T-helper 1 cell treated with Interleukin-12 subunit alpha and Interleukin-12 subunit beta and Interleukin-4 antibody, amounts not matched to agents 30 μg/mL and 1 μg/mL, for 36 hours (primary cell): ENCODE data around the gene SLC10A3.

Experiments used
- H3K27ac Mint-ChIP-seq: one replicate; pipeline ENCODE4 v1.8.0; 2021; ENCODE audit warnings: mild to moderate bottlenecking, mixed read lengths
- H3K27me3 Mint-ChIP-seq: one replicate; pipeline ENCODE4 v1.8.0; 2021; ENCODE audit warnings: low read depth, mixed read lengths
- H3K36me3 Mint-ChIP-seq: one replicate; pipeline ENCODE4 v1.8.0; 2021; ENCODE audit warnings: low read depth, mixed read lengths
- H3K4me1 Mint-ChIP-seq: one replicate; pipeline ENCODE4 v1.8.0; 2021; ENCODE audit warnings: low read depth, mixed read lengths
- H3K4me3 Mint-ChIP-seq: one replicate; pipeline ENCODE4 v1.8.0; 2021; ENCODE audit warnings: mild to moderate bottlenecking, moderate library complexity, mixed read lengths
- H3K9me3 Mint-ChIP-seq: one replicate; pipeline ENCODE4 v1.8.0; 2021; ENCODE audit warnings: mixed read lengths

Gene SLC10A3

DNA sequence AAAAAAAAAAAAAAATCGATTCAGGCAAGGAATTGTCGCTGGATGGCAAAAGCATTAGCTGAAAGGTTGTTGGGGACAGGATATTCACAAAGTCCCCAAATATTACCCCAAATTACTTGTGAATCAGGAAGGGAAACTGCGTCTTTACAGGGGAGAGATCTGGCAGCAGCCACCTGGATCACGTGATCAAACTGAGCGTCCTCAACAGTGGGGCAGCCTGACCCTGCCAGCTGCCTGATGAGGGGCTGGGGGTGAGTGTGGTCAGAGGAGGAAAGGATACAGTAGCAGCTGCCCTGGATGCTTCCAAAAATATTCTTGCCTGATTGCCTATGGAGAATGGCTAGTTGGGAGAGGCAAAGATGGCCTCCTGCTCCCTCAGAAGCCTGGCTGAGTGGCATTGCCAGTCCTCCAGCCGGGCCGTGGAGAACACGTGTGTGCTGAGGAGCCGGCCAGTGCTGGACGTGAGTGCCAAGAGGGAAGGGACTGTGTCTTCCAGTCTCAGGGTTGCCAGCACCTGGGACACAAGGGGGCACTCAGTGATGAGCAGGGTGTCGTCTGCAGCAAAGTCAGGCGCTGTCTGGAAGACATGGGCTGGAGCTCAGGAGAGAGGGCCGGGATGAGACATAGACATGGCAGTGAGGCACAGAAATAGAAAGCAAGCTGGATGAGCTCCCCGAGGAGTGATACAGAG lies 8.4 kb downstream of the SLC10A3 start:
- Mint-ChIP-seq H3K27me3 (no peaks in the 10 kb centered on the region), H3K9me3 (no peaks in the 10 kb centered on the region), H3K4me3 (no peak overlapping the region), H3K4me1 (peaks cover 9% of the 10 kb centered on the region), H3K36me3 (peaks cover 8% of the 10 kb centered on the region), H3K27ac (no peak overlapping the region)

DNA sequence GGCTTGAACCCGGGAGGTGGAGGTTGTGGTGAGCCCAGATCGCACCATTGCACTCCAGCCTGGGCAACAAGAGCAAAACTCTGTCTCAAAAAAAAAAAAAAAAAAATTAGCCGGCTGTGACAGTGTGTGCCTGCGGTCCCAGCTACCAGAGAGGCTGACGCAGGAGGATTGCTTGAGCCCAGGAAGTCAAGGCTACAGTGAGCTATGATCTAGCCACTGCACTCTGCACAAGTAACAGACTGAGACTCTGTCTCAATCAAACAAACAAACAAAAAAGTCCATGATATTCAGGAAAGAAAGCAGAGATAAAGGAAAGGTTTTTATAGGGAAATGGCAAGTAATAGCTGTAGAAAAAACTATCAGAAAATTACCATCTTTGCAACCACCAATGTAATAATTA lies 9.2 kb downstream of the SLC10A3 start:
- H3K27me3 Mint-ChIP-seq: no peaks in the 10 kb centered on the region
- peaks cover 8% of the 10 kb centered on the region for H3K36me3 Mint-ChIP-seq
- peaks cover 11% of the 10 kb centered on the region for H3K4me1 Mint-ChIP-seq
- H3K9me3 Mint-ChIP-seq: no peaks in the 10 kb centered on the region
- H3K27ac Mint-ChIP-seq: no peak overlapping the region
- H3K4me3 Mint-ChIP-seq: no peak overlapping the region

DNA sequence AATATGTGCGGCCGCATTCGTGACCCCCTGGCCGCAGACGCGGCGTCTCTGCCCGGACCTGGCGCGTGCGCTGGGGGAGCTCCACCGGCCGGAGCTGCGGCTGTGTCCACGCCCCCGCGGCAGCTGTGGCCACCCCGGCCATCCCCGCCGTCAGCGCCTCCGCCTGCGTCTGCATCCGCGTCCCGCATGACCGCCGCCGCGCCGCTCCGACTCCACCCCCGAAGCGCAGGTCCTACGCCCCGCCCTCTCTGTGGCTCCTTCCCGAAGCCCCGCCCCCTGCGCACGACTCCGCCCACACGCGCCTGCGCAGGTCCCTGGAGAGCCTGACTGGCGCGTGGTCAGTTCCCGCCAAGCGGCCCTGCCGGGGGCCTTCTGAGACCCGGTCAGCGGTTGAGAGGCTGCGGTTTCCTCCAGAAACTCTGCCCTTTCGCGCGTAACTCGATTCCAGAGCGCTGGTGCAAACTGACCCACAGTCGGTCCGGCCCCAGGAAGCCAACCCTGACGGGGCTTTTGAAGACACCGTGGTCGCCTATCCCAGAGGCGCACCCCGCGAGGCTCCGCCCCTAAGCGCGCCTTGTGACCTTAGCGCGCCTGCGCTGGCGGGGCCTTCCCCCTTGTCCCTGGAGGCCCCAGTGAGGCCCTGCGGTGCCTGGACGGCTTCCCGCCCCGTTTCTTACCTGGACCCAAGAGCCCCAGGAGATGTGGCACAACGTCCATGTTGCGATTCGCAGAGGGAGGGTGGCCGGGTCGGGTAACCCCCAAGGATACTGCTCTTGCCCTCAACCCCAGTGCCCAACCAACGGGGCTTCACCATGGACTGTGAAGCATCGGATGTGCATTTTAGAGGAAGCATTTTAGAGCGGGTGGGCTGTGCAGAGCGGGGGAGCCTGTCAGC lies 11.5 kb downstream of the SLC10A3 start, which contains the start of gene LAGE3:
TSS of gene LAGE3 (minus strand) at position 554 of the 895 bp plus-strand sequence. CDS start at position 188, 366 bp downstream.
- peak within 1 kb of the TSS; percentile 86 for H3K4me3 Mint-ChIP-seq
- H3K36me3 Mint-ChIP-seq: peaks cover 6% of the 10 kb centered on the region
- peak within 1 kb of the TSS; percentile 83 for H3K27ac Mint-ChIP-seq
- H3K9me3 Mint-ChIP-seq: no peaks in the 10 kb centered on the region
- H3K4me1 Mint-ChIP-seq: peaks cover 15% of the 10 kb centered on the region
- H3K27me3 Mint-ChIP-seq: no peaks in the 10 kb centered on the region

DNA sequence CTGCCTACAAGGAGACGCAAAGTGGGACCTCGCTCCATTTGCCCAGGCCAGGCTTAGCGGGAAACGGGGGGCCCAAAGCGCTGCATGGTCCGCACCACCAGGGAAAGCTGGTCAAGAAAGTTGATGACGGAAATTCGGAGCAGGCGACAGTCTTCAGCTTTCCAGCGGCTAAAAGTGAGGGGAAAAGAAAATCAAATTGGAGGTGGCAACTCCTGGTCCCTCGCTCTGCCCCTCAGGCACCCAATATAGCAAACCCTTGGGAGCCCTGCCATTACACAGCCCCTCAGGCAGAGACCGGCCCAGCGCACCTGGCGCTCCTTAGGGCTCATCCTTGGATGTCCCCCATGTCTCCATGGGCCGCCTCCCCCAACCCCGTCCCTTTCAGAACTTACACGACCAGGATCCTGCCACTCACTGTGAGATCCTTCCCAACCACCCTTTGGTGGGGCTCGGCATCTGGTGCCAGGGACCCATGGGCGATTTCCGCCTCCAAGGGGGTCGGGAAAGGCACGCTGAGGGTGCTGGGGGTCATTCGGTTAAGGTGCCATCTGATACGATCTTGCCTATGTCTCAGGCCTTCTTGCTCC lies 12.4 kb downstream of the SLC10A3 start:
- Mint-ChIP-seq H3K27me3 (no peaks in the 10 kb centered on the region), H3K27ac (peak overlapping the region; percentile 81), H3K9me3 (no peaks in the 10 kb centered on the region), H3K4me1 (peaks cover 12% of the 10 kb centered on the region), H3K4me3 (peak overlapping the region; percentile 86), H3K36me3 (peaks cover 2% of the 10 kb centered on the region)

DNA sequence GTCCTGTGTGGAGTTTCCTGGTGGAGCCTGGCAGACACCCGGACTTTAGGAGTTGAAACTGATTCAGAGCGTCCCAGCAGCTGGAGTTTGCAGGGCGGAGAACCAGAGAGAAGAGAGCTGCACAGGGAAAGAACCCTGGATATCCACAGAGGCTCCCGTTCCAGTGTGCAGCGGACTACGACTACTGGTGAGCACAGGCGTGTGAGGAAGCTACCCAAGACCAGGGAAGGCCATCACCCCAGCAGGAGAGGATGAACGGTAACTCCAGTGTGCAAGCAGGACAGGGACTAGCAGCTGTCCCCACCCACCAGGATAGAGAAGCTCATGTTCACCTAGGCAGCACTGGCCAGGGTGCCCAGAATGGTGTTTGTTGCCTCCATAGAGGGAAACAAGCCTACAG lies 13.6 kb downstream of the SLC10A3 start:
- peaks cover 12% of the 10 kb centered on the region for H3K4me1 Mint-ChIP-seq
- no peak overlapping the region for H3K4me3 Mint-ChIP-seq
- no peaks in the 10 kb centered on the region for H3K9me3 Mint-ChIP-seq
- no peak overlapping the region for H3K27ac Mint-ChIP-seq
- H3K36me3 Mint-ChIP-seq: no peaks in the 10 kb centered on the region
- no peaks in the 10 kb centered on the region for H3K27me3 Mint-ChIP-seq

DNA sequence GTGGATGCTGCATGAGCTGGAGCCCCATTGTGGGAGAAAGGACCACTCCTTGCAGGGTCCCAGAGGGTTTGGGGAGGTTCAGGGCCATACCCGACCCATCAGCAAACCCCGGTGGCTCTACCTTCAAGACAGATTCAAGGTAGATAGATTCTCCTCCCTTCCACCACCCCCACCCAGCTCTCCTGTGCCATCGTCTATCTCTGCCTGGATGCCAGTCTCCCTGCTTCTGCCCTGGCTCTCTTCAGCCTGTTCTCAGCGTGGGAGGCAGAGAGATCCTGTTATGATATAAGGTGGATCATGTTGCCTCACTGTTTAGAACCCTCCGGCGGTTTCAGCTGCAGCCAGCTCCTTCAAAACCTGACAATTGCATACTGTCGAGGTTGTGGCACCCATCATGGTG lies 16.7 kb downstream of the SLC10A3 start:
- H3K4me1 Mint-ChIP-seq: peaks cover 9% of the 10 kb centered on the region
- H3K27me3 Mint-ChIP-seq: no peaks in the 10 kb centered on the region
- no peaks in the 10 kb centered on the region for H3K36me3 Mint-ChIP-seq
- no peaks in the 10 kb centered on the region for H3K9me3 Mint-ChIP-seq
- no peak overlapping the region for H3K4me3 Mint-ChIP-seq
- H3K27ac Mint-ChIP-seq: no peak overlapping the region

DNA sequence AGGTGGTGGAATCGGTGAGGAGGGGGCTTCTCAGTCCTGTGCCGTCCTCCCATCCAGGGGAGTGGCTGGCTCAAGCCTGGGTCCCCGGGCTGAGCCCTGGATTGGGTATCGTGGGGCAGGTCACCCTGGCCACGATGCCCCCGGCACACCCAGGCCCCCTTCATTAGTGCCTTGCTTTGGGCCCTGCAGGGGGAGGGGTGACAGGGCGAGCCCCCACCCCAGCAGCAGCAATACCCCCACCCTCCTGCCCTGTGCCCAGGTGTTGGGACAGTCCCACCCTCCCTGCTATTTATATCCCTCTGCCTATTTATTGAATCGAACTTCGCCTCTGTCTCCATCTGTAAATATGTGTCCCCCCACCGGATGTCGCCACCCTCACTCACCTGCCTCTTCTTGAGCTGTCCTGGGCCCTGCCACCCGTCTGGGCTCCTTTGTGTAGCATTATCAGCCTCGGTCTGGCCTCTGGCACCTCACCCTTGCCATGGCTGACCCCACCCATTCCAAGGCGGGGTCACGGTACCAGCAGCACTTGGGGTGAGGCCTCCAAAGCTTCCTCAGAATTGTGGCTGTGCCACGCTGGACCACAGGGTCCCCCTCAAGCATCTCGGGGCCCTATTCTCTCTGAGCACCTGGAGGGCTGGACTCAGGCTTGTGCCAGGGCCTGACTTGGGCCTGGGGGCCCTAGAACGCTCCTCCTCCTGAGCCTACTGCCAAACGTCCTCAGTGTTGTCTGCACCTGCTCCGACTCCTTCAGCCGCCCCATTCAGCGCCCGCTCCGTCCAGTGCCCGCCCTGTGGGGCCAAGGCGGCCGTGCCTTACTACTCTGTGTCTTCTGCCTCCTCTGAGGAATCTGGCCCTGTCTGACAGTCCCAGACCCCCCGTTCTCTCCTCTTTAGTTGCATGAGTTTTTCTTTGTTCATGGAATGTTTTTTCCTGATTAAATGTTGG lies 17.5 kb downstream of the SLC10A3 start:
- H3K9me3 Mint-ChIP-seq: no peaks in the 10 kb centered on the region
- peaks cover 9% of the 10 kb centered on the region for H3K4me1 Mint-ChIP-seq
- H3K36me3 Mint-ChIP-seq: no peaks in the 10 kb centered on the region
- H3K4me3 Mint-ChIP-seq: no peak overlapping the region
- H3K27ac Mint-ChIP-seq: no peak overlapping the region
- no peaks in the 10 kb centered on the region for H3K27me3 Mint-ChIP-seq

DNA sequence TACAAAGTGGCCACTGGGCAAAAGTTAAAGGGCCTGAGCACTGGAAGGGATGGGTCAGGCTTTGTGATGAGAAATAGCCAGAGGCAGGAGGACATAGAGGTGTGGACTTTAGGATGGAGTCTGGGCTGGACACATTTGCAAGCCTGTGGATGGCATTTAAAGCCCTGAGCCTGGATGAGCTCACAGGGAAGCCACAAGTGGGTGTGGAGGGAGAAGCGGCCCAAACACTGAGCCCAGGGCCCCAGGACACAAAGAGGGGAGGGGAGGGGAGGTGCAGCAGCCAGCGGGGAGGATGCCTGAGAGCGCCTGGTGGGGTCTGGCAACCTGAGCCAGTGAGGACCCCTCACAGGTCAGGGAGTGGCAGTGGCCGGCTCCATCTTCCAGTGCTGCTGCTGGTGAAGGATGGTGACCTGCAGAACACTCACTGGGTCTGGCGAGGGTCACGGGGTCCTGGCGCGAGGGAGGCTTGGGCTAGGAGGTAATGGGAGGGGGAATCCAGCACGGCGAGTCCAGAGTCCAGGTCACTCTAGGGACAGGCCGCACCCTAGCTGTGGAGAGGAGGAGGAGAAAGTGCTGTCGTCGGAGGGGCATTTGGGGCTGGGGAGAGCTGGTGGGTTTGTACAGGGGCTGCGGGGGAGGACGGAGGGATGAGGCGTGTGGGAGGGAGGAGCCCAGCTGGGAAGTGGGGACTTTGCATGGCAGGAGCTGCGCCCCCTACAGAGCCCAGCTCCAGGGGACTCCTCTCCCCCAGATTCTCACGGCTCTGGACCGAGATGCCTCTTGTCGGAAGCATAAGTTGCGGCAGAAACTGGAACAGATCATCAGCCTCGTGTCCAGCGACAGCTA lies 18.4 kb downstream of the SLC10A3 start:
- no peak overlapping the region for H3K4me3 Mint-ChIP-seq
- H3K27ac Mint-ChIP-seq: no peak overlapping the region
- H3K36me3 Mint-ChIP-seq: no peaks in the 10 kb centered on the region
- H3K4me1 Mint-ChIP-seq: peaks cover 7% of the 10 kb centered on the region
- H3K9me3 Mint-ChIP-seq: no peaks in the 10 kb centered on the region
- H3K27me3 Mint-ChIP-seq: no peaks in the 10 kb centered on the region

DNA sequence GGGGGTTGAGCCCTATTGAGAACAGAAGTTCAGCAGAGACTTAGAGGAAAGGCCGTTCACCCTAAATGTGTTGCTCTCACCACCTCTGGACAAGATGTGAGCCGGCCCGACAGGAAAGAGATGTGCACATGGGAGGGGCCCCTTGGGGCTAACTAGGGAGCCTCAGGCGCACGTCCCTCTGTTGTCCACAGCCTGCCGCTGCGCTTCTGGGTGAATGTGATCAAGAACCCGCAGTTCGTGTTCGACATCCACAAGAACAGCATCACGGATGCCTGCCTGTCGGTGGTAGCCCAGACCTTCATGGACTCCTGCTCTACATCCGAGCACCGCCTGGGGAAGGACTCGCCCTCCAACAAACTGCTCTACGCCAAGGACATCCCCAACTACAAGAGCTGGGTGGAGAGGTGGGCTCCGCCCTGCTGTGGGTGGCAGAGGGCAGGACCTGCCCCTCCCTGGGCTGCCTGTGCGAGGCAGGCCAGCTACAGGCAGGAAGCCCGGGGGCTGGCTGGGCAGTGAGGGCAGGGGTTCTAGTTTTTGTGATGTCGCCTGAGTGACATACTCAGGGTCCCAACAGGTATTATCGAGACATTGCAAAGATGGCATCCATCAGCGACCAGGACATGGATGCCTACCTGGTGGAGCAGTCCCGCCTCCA lies 19.4 kb downstream of the SLC10A3 start:
- Mint-ChIP-seq H3K27ac (no peak overlapping the region), H3K27me3 (no peaks in the 10 kb centered on the region), H3K4me3 (no peak overlapping the region), H3K4me1 (peaks cover 4% of the 10 kb centered on the region), H3K9me3 (no peaks in the 10 kb centered on the region), H3K36me3 (no peaks in the 10 kb centered on the region)

DNA sequence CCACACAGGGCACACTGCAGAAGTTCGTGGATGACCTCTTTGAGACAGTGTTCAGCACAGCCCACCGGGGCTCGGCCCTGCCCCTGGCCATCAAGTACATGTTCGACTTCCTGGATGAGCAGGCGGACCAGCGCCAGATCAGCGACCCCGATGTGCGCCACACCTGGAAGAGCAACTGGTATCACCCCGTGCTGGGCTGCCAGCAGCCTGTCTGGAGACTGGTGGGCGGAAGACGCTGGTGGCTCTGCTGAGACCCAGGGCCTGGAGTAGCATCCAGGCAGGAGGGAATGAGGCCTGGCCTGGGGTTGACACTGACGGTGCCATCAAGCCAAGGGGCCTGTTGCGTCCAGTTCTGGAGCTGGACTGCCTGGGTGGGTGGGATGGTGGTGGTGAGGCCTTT lies 20.0 kb downstream of the SLC10A3 start:
- H3K27ac Mint-ChIP-seq: no peak overlapping the region
- H3K9me3 Mint-ChIP-seq: no peaks in the 10 kb centered on the region
- no peak overlapping the region for H3K4me3 Mint-ChIP-seq
- no peaks in the 10 kb centered on the region for H3K36me3 Mint-ChIP-seq
- H3K4me1 Mint-ChIP-seq: peaks cover 2% of the 10 kb centered on the region
- H3K27me3 Mint-ChIP-seq: no peaks in the 10 kb centered on the region

DNA sequence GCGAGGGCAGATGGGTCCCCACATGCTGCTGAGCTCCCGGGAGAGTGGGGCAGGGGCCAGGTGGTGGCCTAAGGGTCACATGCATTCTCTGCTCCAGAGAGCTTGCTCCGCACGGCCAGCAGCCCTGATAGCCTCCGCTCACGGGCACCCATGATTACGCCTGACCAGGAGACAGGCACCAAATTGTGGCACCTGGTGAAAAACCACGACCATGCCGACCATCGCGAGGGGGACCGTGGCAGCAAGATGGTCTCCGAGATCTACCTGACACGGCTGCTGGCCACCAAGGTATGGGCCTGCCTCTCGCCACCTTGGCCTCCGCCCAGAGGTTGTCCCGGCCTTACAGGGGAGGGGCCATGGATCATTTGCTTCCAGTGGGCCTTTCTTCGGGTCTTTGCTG lies 20.5 kb downstream of the SLC10A3 start:
- Mint-ChIP-seq H3K4me1 (no peaks in the 10 kb centered on the region), H3K9me3 (no peaks in the 10 kb centered on the region), H3K36me3 (no peaks in the 10 kb centered on the region), H3K27me3 (no peaks in the 10 kb centered on the region), H3K4me3 (no peak overlapping the region), H3K27ac (no peak overlapping the region)

DNA sequence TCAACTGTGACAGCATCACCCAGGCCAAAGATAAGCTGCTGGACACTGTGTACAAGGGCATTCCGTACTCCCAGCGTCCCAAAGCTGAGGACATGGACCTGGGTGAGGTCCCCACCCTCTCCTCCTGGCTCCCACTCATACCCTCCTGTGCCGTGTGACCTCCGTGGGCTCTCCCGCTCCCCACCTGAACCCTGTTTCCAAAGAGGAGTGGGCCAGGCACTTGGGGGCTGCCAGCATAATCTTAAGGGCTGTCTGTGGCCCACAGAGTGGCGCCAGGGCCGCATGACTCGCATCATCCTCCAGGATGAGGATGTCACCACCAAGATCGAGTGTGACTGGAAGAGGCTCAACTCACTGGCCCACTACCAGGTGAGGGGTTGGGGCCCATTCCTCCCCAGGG lies 21.3 kb downstream of the SLC10A3 start:
- H3K27ac Mint-ChIP-seq: no peak overlapping the region
- no peaks in the 10 kb centered on the region for H3K9me3 Mint-ChIP-seq
- no peak overlapping the region for H3K4me3 Mint-ChIP-seq
- no peaks in the 10 kb centered on the region for H3K36me3 Mint-ChIP-seq
- no peaks in the 10 kb centered on the region for H3K27me3 Mint-ChIP-seq
- no peaks in the 10 kb centered on the region for H3K4me1 Mint-ChIP-seq

DNA sequence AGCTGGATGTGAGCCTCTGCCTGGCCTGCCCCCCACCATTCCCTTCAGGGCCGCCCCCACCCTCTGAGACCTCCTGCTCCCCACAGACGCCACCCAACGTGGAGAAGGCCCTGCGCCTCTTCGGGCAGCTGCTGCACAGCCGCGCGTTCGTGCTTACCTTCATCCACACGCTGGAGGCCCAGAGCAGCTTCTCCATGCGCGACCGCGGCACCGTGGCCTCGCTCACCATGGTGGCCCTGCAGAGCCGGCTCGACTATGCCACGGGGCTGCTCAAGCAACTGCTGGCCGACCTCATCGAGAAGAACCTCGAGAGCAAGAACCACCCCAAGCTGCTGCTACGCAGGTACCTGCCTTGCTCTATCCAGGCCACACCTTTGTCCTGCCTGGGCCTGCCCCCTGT lies 22.2 kb downstream of the SLC10A3 start:
- Mint-ChIP-seq H3K4me3 (no peak overlapping the region), H3K27ac (no peak overlapping the region), H3K27me3 (no peaks in the 10 kb centered on the region), H3K4me1 (no peaks in the 10 kb centered on the region), H3K36me3 (no peaks in the 10 kb centered on the region), H3K9me3 (no peaks in the 10 kb centered on the region)
